Stimulated activated CD8-positive, alpha-beta memory T cell treated with anti-CD3 and anti-CD28 coated beads, Interleukin-7, amount 100 ng/mL, for 1 hour (primary cell): ENCODE data around the gene TUBGCP6.
A peak's percentile ranks its signal among the peaks of the same experiment; 100 is the strongest.

Source experiments
- DNase-seq, 2 donors: peaks; one replicate each; pipeline ENCODE4 v3.0.0-alpha.2; 2020; ENCODE audit warnings: low read depth in 2 of 2

TUBGCP6 gene

DNA sequence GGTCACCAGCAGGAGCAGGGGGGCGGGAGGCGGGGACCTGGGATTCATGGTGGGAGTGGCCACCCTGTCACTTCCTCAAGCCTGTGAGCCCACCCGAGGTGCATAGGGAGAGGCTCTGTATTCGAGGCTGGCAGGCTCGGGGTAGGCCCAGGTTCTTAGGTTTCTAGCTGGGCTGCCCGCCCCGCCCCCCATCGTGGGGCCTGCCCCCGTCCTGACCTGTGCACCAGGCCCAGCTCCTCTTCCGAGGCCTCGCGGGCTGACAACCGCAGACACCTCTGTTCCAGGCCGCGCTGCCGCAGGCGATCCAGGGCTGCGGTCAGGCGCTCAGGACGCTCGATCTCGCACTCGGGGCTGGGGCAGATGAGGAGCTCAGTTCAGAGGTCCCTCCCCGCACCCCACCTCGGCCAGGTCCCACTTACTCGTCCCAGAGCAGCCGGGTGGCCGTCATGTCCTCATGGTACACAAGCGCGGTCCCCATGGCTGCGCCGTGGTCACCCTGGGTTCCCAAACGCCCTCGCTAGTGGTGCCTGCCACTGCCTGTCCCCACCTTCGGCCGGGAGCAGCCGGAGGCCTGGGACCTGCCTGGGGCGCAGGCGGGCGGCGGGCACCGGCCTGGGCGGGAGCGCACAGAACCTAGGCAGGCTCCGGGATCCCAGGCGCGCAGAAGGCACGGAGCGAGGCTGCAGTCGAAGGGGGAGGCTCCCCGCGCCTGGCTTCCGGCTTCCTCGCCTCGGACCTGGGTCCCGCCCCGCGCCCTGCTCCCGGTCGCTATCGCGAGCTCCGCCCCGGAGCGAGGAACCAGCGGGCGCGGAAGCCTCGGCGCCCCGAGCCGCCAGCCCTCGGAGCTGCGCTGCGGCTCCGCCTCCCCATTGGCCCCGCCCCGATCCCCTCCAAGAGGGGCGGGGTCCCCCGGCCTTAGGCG, 6.0 kb upstream of the TUBGCP6 start, which contains the start of gene HDAC10:
TSS of gene HDAC10 (minus strand) at position 711 of the 922 bp plus-strand sequence. CDS start at position 478, 233 bp downstream.
- peak; percentile 37 to 54 for DNase-seq

DNA sequence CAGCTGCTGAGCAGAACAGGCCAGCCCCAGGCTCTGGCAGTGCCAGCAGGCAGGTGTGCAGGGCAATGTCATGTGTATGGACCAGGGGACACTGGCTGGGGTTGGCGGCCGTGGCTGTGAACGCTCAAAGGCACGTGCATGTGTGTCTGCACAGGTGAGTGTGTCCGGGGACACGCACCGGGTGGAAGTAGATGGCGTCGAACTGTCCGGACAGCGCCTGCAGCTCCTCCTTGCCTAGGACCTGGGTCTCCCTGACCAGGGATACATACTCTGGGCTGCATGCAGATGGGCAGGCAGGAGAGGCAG, 5.4 kb upstream of the TUBGCP6 start:
- no peak for DNase-seq

DNA sequence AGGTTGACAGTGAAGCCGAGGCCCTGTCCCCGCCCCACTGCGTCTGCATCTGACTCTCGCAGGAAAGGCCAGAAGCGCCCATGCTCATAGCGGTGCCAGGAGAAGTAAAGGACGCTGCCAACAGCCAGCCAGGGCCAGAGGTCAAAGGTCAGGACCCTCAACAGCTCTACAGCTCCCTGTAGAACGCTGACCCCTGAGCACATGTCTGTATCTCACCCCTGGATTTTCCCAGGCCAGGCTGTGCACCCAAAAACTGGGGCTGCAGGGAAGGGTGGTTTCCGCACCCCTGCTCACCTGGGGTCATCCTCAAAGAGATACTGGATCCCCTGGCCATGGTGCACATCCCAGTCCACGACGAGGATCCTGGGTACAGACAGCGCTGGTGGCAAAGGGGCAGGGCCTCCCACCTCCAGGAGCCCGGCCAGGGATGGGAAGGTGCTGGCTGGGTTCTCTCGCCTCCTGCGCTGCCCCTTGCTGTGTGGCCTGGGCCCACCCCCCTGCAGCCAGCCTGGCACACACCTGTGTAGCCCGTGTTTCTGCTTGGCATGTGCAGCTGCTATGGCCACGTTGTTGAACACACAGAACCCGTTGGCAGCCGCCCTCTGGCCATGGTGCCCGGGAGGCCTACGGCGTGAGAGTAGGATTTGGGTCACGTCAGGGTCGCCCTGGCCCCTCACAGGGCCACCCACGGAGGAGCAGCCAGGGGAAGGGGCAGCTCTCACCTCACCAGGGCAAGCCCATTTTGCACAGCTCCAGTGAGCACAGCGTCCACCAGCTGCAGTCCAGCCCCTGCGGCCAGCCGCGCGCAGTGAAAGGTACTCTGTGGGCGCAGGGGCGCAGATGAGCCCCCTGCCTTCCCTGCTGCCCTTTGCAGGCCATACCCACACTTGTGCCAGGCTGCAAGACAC, 4.8 kb upstream of the TUBGCP6 start:
- no peak for DNase-seq

DNA sequence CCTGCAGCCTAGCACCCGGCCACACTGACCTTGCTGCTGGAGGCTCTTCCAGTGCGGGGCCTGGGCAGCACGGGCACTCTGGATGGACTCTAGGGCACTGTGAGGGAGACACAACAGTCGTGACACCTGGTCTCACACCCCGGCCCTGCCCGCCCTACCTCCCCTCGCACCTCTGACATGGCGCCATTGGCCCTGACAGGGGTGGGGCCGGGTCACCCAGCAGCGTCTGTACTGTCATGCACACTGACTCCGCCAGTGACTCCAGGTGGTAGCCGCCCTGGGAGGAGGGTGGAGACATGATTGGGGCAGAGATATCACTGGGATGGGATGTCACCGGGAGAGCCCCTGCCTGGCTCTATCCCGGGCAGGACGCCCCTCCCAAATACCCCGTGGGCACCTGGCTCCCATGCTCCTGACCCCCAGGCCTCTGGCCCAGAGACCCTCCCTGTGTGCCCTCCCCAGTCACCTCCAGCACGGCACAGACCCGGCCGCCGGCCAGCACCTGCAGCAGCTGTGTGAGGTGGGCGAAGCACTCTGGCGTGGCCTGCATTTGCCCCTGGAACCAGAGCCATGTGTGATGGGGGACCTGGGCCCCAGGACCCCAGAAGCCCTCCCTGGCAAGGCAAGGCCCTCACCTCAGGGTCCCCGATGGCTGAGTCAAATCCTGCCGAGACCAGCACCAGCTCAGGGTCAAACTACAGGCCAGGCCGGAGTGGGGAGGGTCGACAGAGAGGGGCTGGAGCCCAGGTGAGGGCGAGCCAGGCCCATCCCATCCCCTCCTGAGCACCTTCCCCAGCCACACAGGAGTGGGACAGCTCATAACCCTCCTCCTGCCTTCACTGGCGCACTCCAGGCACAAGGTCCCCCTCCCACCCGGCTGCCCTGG, 3.6 kb upstream of the TUBGCP6 start:
- no peak for DNase-seq

DNA sequence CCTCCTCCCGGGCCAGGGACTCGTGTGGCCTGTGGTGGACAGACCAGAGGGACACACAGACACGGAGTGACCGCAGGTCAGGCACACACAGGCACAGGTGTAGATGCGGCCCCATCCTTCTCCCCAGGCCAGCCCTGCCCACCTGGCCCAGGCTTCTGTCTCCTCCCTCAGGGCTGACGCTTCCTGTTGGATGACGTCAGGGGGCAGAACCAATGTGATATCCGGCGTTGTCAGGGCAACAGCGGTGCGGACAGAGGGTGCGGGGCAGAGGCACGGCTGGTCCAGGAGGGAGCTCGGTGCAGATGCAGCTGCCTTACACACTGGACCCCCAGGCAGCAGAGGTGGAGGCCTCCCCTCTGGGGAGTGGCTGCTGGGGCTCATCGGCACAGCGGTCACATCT, 2.9 kb upstream of the TUBGCP6 start:
- DNase-seq = no peak

DNA sequence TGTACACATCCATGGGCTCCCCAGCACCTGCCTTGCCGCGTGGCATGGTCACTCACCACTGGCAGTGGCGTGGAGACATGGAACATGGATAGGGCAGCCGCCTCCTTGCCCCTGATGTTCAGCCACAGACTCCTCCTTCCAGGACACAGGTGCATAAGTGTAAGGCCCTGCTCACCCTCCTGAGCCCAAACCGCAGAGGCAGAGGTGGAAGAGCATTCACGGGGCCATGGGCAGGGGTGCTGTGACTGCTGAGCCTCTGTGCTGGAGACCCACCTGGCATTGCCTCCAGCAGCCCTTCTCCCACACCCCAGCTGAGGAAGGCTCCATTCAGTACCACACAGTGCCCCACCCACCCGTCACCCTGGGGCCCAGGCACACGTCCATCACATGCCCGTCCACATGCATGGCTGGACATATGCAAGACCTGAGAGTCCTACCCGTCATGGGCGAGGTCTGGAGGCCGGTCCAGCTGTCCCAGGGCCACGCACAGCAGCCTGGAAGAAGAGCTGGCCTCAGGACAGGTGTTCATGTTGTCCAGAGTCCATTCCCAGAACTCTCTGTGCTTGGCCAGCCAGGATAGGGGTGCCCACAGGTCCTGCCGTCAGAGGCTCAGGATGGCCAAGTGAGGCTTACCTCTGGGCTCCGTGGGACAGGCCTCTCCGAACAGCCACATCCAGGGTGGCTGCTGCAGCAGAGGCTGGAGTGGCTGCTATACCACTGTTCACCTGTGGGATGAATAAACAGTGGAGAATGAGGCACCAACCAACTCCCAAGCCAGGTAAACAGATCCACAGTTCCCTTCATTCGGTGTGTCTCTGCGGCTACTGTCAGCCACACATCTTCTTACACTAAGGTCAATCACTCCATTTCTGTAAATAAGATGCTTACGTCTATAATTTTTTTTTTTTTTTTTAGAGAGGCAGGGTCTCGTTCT, 1.7 kb upstream of the TUBGCP6 start:
- no peak for DNase-seq

DNA sequence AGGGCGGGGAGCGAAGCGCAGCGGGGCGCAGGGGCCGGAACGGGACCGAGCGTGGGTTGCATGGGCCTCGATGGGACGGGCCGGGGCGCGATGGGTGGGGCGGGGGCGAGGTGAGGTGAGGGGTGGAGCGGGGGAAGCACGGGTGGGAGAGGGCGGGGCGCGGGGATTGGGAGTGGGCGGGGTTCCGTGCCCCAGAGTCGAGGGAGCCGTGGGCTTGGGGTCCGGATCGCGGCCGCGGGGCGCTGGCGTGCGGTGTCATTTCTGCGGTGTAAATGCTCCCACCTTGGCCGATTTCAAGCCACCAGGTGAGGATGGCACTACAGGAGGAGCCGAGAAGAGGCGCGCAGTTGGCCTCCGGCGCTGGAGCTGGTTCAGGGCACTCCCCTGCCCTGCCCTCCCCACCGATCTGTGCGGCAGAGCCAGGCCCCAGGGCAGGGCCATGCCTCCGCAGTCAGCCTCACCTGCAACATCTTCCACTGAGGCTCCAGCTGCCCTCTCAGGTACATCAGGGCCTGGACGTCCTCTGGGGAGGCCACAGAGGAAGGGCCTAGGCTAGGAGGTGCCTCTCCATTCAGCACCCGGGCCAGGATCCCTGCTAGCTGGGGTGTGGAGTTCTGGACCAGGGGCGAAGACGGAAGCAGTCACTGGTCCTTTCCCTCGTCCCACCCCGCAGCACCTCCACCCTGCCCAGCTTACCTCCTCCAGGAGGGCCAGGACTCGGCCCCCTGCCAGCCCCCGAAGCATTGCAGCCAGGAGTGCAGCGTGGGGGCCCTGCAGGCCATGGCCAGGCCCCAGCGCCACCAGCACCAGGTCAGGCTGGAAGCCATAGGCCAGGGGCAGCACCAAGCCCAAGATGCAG, 620 bp upstream of the TUBGCP6 start:
- DNase-seq = no peak

DNA sequence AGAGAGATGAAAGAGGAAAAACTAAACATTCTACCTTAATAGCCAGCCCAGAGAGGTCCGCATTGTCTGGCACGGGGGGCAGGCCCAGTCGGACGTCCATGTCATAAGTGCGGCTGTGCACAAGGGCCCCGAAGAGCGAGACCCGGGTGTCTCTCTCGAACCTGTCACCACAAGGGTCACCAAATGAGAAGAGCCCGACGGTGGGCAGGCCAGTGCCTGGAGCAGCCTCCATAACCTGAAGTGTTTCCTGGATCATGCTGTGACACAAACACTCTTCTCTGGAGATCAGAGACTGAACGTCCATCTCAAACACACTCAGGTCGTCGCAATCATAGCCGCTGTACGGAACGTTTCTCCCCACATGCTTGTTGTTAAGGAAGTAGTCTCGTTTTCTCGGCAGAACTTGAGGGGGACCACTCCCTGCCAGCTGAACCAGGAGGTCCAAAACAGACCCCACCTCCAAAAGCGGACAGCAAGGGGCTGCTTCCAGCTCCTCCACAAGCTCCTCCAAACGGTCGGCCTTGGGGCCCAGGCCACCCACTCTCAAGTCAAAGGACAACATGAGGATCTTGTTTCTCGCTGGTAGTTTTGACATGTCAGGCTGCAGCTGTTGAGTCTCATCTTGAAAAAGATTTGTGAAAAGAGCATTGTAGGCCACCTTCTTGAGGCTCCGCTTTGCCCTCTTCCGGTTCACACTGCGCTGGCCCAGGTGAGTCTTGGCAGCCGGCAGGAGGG, 971 bp downstream of the TUBGCP6 start:
- no peak for DNase-seq

DNA sequence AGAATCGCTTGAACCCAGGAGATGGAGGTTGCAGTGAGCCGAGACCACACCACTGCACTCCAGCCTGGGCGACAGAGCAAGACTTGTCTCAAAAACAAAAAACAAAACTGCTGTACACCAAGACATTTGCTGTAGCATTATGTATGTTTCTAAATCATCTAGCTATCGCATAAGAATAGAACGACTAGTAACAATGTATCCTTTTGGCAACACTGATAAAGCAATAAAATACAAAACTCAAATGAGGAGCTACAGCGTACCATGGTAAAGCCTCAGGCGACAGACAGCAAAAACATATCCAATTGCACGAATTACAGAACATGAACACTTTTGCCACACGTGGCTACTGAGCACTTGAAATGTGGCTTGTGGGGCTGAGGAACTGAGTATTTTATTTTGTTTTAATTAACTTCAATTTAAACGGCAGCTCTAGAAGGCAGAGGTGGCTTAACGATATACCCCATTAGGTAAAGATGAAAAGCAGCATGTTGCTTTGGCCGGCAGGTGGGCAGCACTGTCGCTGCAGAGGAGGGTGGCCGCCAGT, 2.3 kb downstream of the TUBGCP6 start:
- no peak for DNase-seq

DNA sequence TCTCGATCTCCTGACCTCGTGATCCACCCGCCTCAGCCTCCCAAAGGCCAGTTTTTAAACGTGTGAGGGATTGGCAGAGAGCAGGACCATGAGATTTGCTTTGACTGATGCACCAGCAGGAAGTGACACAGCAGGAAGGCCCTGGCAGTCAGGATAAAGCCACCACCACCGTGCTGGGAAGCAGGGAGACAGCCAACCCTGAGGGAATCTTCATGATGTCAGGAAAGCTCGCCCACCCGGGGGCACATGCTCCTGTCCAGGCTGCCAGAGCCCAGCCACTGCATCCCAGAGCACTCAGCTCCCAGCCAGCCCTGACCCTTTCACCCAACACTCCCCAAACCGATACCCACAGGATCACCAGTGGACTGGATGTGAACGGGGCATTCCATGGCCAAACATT, 6.1 kb downstream of the TUBGCP6 start:
- DNase-seq = no peak

DNA sequence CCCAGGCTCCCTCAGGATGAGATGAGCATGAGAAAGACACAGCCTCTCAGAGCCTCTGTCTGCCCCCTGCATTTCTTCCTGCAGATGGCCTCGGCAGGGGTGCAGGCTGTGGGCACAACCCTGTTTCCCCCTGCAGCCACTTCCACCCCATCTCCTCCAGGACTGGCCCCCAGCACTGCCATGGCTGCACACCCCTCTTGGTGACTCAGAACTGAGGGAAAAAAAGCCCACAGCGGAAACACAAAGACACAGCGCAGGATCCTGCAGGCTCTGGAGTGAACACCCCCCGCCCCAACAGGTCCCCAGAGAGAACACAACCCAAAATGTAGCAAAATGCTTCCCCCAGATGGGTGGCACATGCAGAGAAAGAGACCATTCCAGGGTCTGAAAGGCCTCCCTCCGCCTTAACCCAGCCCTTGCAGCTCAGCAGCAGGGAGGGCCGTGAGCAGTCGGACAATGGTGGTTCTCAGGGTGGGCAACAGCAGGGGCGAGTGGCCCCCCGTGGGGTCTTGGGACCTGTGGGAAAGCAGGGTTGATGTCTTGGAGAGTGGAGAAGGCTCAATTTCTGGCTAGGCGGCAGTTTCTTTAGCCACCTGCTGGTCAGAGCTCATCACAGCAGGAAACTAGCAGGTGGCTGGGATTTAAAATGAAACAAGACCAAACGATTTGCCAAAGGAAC, 8.0 kb downstream of the TUBGCP6 start:
- no peak for DNase-seq

DNA sequence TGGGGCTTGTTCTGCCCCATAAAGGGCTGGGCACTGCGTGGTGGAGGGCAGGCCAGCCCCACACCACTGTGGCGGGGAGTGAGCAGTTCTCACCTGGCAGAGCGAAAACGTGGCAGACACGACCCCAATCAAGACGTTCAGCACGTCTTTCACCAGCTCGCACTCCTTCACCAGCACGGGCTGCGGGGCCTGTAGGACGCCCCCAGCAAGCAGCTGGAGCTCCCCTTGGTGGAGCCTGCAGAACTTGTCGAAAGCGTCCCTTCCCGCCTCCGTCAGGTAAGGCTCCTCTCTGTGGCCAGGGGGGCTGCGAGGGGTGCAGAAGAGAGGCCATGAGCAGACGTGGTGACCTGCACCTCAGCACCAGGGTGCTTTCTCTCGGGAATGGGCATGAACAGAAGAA, 11.6 kb downstream of the TUBGCP6 start:
- DNase-seq = no peak

DNA sequence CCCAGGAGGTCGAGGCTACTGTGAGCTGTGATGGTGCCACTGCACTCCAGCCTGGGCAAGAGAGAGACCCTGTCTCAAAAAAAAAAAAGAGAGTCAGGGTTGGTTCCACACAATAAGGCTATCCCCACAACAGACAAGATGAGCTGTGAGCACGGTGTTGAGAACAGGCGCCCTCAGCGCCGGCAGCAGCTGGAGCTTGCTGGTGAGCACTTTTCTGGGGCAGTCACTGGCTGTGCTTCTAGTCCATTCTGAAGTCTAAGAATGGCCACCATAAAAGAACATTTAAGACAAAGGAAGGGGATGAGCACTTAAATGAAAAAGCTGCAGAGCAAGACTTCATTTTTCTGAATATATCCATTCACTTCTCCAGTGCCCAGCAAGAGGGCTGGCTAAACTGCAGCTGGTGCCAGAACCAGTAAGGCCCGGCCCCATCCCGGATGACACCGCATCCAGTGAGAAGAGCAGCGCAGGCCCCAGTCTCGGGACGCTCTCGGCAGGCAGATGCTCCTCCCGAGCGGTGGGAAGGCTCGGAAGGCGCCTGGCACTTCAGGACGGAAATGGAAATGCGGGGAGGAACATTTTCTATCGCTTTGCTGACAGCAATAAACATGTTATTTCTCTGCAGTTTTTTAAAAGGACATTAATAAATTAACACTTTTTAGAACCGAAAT, 12.2 kb downstream of the TUBGCP6 start:
- no peak for DNase-seq

DNA sequence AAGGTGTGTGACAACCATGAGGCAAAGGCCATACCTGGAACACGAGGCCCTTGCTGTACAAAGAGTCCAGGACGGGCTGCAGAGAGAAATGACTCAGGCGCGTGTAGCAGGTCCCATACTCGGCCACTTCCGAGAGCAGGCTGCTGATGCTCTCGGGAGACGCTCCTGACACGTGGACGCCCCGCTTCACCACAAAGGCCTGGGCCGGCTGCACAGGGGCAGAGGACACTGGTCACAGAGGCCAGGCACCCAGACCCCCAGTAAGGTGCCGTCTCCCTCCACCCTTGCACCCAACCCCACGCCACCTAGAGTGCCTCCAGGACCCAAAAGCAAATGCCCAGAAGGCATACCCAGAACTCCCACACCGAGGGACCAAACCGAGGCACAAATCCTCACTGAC, 15.5 kb downstream of the TUBGCP6 start:
- DNase-seq = no peak

DNA sequence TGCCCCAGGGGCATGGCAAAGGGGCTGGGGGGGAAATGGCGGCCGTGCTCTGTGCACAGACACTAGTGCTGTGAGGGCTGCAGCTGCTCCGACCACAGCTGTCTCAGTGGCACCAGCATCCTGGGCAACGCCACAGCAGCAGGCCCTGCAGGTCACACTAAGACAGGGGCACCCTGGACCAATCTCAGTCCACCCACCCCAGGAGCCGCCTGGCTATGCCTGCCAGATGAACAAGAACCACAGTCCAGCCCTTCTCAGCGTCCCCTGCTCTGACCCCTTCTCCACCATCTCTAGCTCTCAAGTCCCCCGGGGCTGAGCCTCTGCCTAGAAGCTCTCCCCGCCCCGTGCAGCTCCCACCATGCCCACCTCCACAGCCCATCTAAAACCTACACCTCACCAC, 16.5 kb downstream of the TUBGCP6 start:
- no peak for DNase-seq

DNA sequence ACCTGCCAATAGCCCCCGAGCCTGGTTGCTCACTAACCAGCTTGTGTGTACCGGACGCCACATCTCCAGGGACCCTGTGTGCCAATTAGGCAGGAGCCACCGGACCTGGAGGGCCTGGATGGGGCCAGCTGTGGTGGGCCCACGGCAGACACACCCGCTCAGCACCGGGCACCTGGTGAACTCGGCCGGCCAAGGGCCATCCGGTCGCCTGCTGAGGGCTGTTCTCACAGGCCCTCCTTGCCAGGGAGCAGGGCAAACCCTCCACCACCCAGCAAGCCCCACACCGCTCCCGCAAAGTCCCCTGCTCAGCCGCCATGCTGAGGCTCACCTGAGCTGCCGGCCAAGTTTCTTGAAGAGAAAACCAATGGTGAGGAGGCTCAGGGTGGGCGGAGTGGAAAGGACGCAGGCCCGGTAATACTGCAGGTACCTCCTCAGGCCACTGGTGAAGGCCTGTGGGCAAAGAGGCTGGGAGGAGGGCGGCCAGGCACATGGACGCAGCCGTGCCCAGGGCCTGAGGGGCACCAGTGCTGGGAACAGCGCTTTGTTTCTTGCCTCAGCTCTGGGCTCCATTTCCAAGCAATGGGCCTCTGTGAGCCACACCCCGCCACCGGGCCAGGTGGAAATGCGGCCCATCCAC, 17.1 kb downstream of the TUBGCP6 start:
- DNase-seq = no peak

DNA sequence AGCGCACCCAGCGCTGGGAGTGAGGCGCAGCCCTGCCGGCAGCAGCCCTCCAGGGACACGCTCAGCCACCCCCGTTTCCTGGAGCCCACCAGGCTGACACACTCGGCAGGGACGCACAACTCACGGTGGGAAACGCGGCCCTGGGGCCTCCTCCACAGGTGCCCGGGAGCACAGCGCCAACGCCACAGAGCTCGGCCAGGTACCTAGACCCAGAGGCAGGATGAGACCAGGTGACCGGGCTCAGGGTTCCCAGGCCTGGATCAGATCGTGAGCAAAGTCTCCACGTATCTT, 18.0 kb downstream of the TUBGCP6 start:
- no peak for DNase-seq
